H1 (cell line): Measurements from ENCODE around the gene NKPD1.

Experiments used
- CTCF ChIP-seq, 3 experiments: IDR thresholded peaks; 1 replicate in 2 of 3; 2 replicates in 1 of 3; pipeline versions ENCODE4 v1.5.1 to v1.6.1; 2011; ENCODE audit warnings: low read length in 3 of 3, mild to moderate bottlenecking in 3 of 3, inconsistent platforms in 2 of 3, low read depth in 1 of 3, moderate library complexity in 1 of 3; ENCODE audit not compliant: insufficient read depth in 1 of 3; ENCODE audit errors: control extremely low read depth in 1 of 3
- E2F6 ChIP-seq: IDR thresholded peaks from 2 replicates; pipeline ENCODE4 v1.6.1; 2012; ENCODE audit warnings: inconsistent platforms
- EGR1 ChIP-seq: IDR thresholded peaks from 2 replicates; pipeline ENCODE4 v1.6.1; 2011; ENCODE audit warnings: low read depth, low read length, borderline replicate concordance
- SP4 ChIP-seq: IDR thresholded peaks from 2 replicates; pipeline ENCODE4 v1.6.1; 2012; ENCODE audit warnings: low read length, inconsistent platforms
- USF2 ChIP-seq: IDR thresholded peaks from 2 replicates; pipeline ENCODE4 v1.6.1; 2011; ENCODE audit warnings: low read length, improper control_type of control experiment

GRCh38 chr19:45137179-45137761 lies 23.5 kb downstream of the NKPD1 start:
- no peak for TF ChIP-seq SP4
- TF ChIP-seq USF2 = no peak
- TF ChIP-seq CTCF (IDR thresholded peaks at IDR 0.05; ENCODE audit: control extremely low read depth in 1 of 3, insufficient read depth in 1 of 3, low read depth in 1 of 3, low read length in 3 of 3) = no peak
- TF ChIP-seq EGR1 = no peak
- no peak for TF ChIP-seq E2F6
